HCT116 (cell line): ENCODE results near the gene TECPR1. TPM values are rescaled to one million over a fixed set of nuclear protein-coding genes. Genes with fewer than 3 reads are reported as not detected.

Experiments
- ATAC-seq: fragments of 200-7000 bp; cut with Tn5 transposase; 2 replicates; pipeline ENCODE4 v1.9.1; 2020; ENCODE audit warnings: mild to moderate bottlenecking, moderate library complexity
- BruUV-seq: library from RNA; stranded (reverse); fragments of 400-500 nt; replicated peaks from 2 replicates; lab custom pipeline; 2021; lab: Mats Ljungman, UMichigan
- CTCF ChIA-PET: fragments of 300-600 bp; sonication (Branson Sonifier 250); formaldehyde crosslinking; loops from one replicate; lab custom pipeline; 2021; ENCODE audit warnings: antibody characterized with exemption; lab: Charles Lee
- POLR2A ChIA-PET: fragments of 300-600, 350-600 bp; sonication (Branson Sonifier 250); formaldehyde crosslinking; loops from one replicate; lab custom pipeline; 2021; ENCODE audit warnings: antibody characterized with exemption; lab: Charles Lee
- RAD21 ChIA-PET, 2 experiments: fragments of 300-600 bp; sonication (Branson Sonifier 250); formaldehyde crosslinking; loops; one replicate each; lab custom pipeline; 2023; ENCODE audit warnings: low total read pairs in 2 of 2; ENCODE audit not compliant: uncharacterized antibody in 2 of 2, unreplicated experiment in 2 of 2, low non-redundant PET in 1 of 2; lab: Charles Lee
- DNase-seq: peaks from one replicate; pipeline ENCODE4 v3.0.0-alpha.2; 2010; ENCODE audit warnings: low read depth, low spot score
- H2AFZ ChIP-seq: fragments of 200-600 bp; shearing (Covaris generic), sonication (generic); 2 replicates; pipeline ENCODE4 v1.6.1; 2017; ENCODE audit warnings: low read depth, mixed run types, mixed read lengths, antibody characterized with exemption, low read length; ENCODE audit not compliant: poor library complexity, severe bottlenecking
- H3K27ac ChIP-seq: 2 replicates; pipeline ENCODE4 v1.5.1; 2012; ENCODE audit warnings: low read depth, low read length
- H3K27me3 ChIP-seq: fragments of 200-600 bp; sonication (generic); 2 replicates; pipeline ENCODE4 v1.6.1; 2016; ENCODE audit warnings: mixed run types, low read length, mixed read lengths; ENCODE audit not compliant: insufficient read depth
- H3K36me3 ChIP-seq, 2 experiments: fragments of 200-500 bp in 1 of 2; fragments of 200-600 bp in 1 of 2; sonication (Bioruptor generic) in 1 of 2; sonication (generic) in 1 of 2; 2 replicates each; pipeline versions ENCODE4 v1.5.1 to v1.6.1; 2014 to 2016; ENCODE audit warnings: low read length in 2 of 2, inconsistent platforms in 1 of 2, mixed read lengths in 1 of 2, mixed run types in 1 of 2; ENCODE audit not compliant: insufficient read depth in 2 of 2, control insufficient read depth in 1 of 2
- H3K4me1 ChIP-seq, 2 experiments: fragments of 200-600 bp in 1 of 2; sonication (generic) in 1 of 2; 2 replicates each; pipeline versions ENCODE4 v1.5.1 to v1.6.1; 2012 to 2017; ENCODE audit warnings: low read length in 2 of 2, inconsistent platforms in 1 of 2, mild to moderate bottlenecking in 1 of 2, mixed read lengths in 1 of 2, mixed run types in 1 of 2, moderate library complexity in 1 of 2; ENCODE audit not compliant: insufficient read depth in 2 of 2, control insufficient read depth in 1 of 2
- H3K4me2 ChIP-seq: fragments of 200-600 bp; sonication (generic); 2 replicates; pipeline ENCODE4 v1.6.1; 2017; ENCODE audit warnings: mixed run types, low read length, mixed read lengths
- H3K4me3 ChIP-seq, 2 experiments: fragments of 200-600 bp in 1 of 2; sonication (generic) in 1 of 2; replicated peaks in 1 of 2; 2 replicates each; pipeline ENCODE4 v1.5.1; 2011 to 2016; ENCODE audit warnings: low read length in 2 of 2, control low read depth in 1 of 2, low read depth in 1 of 2, mild to moderate bottlenecking in 1 of 2, mixed read lengths in 1 of 2, mixed run types in 1 of 2
- H3K79me2 ChIP-seq: fragments of 200-600 bp; sonication (generic); 2 replicates; pipeline ENCODE4 v1.6.1; 2017; ENCODE audit warnings: mild to moderate bottlenecking, mixed run types, low read length, moderate library complexity, mixed read lengths; ENCODE audit not compliant: insufficient read depth
- H3K9ac ChIP-seq: fragments of 200-600 bp; sonication (generic); 2 replicates; pipeline ENCODE4 v1.6.1; 2016; ENCODE audit warnings: low read length, mixed read lengths
- H3K9me2 ChIP-seq: fragments of 200-600 bp; sonication (generic), shearing (Covaris generic); 2 replicates; pipeline ENCODE4 v1.6.1; 2017; ENCODE audit warnings: mixed run types, mild to moderate bottlenecking, moderate library complexity; ENCODE audit not compliant: insufficient read depth
- H3K9me3 ChIP-seq, 2 experiments: fragments of 200-500 bp in 1 of 2; fragments of 200-600 bp in 1 of 2; sonication (Bioruptor generic) in 1 of 2; sonication (generic) in 1 of 2; 2 replicates each; pipeline ENCODE4 v1.6.1; 2014 to 2017; ENCODE audit warnings: low read length in 2 of 2, mixed read lengths in 2 of 2, inconsistent platforms in 1 of 2, low read depth in 1 of 2, mild to moderate bottlenecking in 1 of 2, mixed run types in 1 of 2, moderate library complexity in 1 of 2; ENCODE audit not compliant: control insufficient read depth in 1 of 2, insufficient read depth in 1 of 2
- H4K20me1 ChIP-seq: fragments of 200-600 bp; sonication (generic), shearing (Covaris generic); 2 replicates; pipeline ENCODE4 v1.6.1; 2017; ENCODE audit warnings: mixed run types, mild to moderate bottlenecking, moderate library complexity; ENCODE audit not compliant: insufficient read depth
- EGR1 ChIP-seq: IDR thresholded peaks from 2 replicates; pipeline ENCODE4 v1.6.1; 2012; ENCODE audit warnings: low read depth
- ELF1 ChIP-seq: IDR thresholded peaks from 2 replicates; pipeline ENCODE4 v1.6.1; 2012; ENCODE audit warnings: low read depth, borderline replicate concordance
- EZH2phosphoT487 ChIP-seq: fragments of 200-600 bp; IDR thresholded peaks from 2 replicates; pipeline ENCODE4 v1.6.1; 2018; ENCODE audit warnings: antibody characterized with exemption, borderline replicate concordance
- JUND ChIP-seq: IDR thresholded peaks from 2 replicates; pipeline ENCODE4 v1.6.1; 2012
- POLR2AphosphoS5 ChIP-seq: IDR thresholded peaks from 2 replicates; pipeline ENCODE4 v1.6.1; 2011; ENCODE audit warnings: mild to moderate bottlenecking, low read depth, low read length, moderate library complexity
- SIN3A ChIP-seq: IDR thresholded peaks from 2 replicates; pipeline ENCODE4 v1.6.1; 2012; ENCODE audit warnings: low read depth
- YY1 ChIP-seq: IDR thresholded peaks from 2 replicates; pipeline ENCODE4 v1.6.1; 2011; ENCODE audit warnings: low read length, low read depth, moderate library complexity, mild to moderate bottlenecking; ENCODE audit not compliant: insufficient replicate concordance; ENCODE audit errors: extremely low read depth
- ZNF274 ChIP-seq: fragments of 200-500 bp; sonication (Bioruptor generic); IDR thresholded peaks from 2 replicates; pipeline ENCODE4 v1.6.1; 2014; ENCODE audit warnings: mild to moderate bottlenecking, low read depth, low read length, inconsistent platforms
- intact Hi-C: fragments of 100-400 bp; cut with micrococcal nuclease; formaldehyde crosslinking; loops from 2 replicates; pipeline ENCODE4 v1.10.0; 2022
- total RNA-seq: library from RNA; stranded (reverse); gene quantifications from one replicate; pipeline ENCODE4 v1.2.1, GENCODE V29; 2021; ENCODE audit not compliant: unreplicated experiment
- TF ChIP-seq, protein P1 (sequence below), 3 experiments: fragments of 200-600 bp in 1 of 3; sonication (generic) in 1 of 3; IDR thresholded peaks in 2 of 3; conservative IDR thresholded peaks in 1 of 3; 2 replicates each; pipeline ENCODE4 v1.5.1; 2012 to 2017; ENCODE audit warnings: low read depth in 2 of 3, low read length in 2 of 3, antibody characterized with exemption in 1 of 3, borderline replicate concordance in 1 of 3, control low read depth in 1 of 3, mild to moderate bottlenecking in 1 of 3, mixed read lengths in 1 of 3, mixed run types in 1 of 3, moderate library complexity in 1 of 3; ENCODE audit not compliant: insufficient read depth in 1 of 3

The TECPR1 gene
- total RNA-seq, 1 experiment from 2014 or later = 19.9 TPM

DNA sequence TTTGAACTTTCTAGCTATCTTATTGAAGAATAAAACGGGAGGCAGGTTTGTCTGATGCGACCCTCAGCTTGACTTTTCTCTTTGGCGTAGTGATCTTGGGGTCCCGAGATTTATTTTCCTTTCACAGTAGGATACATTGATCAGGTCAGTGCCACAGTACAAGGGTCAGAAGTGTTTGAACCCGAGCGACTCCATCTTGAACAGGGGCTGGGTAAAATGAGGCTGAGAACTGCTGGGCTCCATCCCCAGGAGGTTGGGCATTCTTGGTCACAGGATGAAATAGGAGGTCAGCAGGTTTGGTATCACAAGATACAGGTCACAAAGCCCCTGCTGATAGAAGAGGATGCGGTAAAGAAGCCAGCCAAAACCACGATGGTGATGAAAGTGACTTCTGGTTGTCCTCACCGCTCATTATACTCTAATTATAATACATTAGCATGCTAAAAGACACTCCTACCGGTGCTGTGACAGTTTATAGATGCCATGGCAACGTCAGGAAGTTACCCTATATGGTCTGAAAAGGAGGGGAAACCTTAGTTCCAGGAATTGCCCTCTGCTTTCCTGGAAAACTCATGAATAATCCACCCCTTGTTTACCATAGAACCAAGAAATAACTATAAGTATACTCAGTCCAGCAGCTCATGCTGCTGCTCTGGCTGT is 3.0 kb upstream of the TECPR1 start:
- Histone ChIP-seq H3K27ac (no peak overlapping the region), H3K4me1 (peaks cover 14 to 22% of the 10 kb centered on the region in 2 experiments), H3K4me2 (no peak overlapping the region), H2AFZ (no peak overlapping the region), H3K4me3 (no peak overlapping the region), H3K79me2 (peaks cover 31% of the 10 kb centered on the region), H3K36me3 (no peaks in the 10 kb centered on the region), H3K9ac (no peak overlapping the region), H3K9me2 (no peaks in the 10 kb centered on the region), H3K27me3 (no peaks in the 10 kb centered on the region), H3K9me3 (no peaks in the 10 kb centered on the region), H4K20me1 (no peaks in the 10 kb centered on the region)
- ATAC-seq = no peak
- POLR2A ChIA-PET = no interaction called here
- RAD21 ChIA-PET = no interaction called here
- BruUV-seq = no TSS peak
- CTCF ChIA-PET = interaction anchor here (1.3 kb wide), 1 partner anchor 11 kb away, joined by 3 read pairs; no protein-coding TSS in a partner anchor
- intact Hi-C loops = no loop called here
- no peak for DNase-seq
- TF ChIP-seq ZNF274 (no peak), ELF1 (no peak), YY1 (no peak), EZH2phosphoT487 (no peak), POLR2AphosphoS5 (no peak), EGR1 (no peak), SIN3A (no peak), JUND (no peak)
- TF ChIP-seq, protein P1, sequence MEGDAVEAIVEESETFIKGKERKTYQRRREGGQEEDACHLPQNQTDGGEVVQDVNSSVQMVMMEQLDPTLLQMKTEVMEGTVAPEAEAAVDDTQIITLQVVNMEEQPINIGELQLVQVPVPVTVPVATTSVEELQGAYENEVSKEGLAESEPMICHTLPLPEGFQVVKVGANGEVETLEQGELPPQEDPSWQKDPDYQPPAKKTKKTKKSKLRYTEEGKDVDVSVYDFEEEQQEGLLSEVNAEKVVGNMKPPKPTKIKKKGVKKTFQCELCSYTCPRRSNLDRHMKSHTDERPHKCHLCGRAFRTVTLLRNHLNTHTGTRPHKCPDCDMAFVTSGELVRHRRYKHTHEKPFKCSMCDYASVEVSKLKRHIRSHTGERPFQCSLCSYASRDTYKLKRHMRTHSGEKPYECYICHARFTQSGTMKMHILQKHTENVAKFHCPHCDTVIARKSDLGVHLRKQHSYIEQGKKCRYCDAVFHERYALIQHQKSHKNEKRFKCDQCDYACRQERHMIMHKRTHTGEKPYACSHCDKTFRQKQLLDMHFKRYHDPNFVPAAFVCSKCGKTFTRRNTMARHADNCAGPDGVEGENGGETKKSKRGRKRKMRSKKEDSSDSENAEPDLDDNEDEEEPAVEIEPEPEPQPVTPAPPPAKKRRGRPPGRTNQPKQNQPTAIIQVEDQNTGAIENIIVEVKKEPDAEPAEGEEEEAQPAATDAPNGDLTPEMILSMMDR (IDR thresholded peaks at IDR 0.05 in 2 of 3, conservative IDR thresholded peaks at IDR 0.05 in 1 of 3; ENCODE audit: borderline replicate concordance in 1 of 3, insufficient read depth in 1 of 3, low read depth in 2 of 3, low read length in 2 of 3) = no peak
